SK-N-SH (cell line): Measurements from ENCODE around the gene ITFG1.

Source experiments
- CTCF ChIP-seq: fragments of 200-600 bp; sonication (generic); IDR thresholded peaks from 2 replicates; pipeline ENCODE4 v1.6.1; 2017; ENCODE audit warnings: antibody characterized with exemption, mild to moderate bottlenecking, moderate library complexity
- EZH2phosphoT487 ChIP-seq: fragments of 200-600 bp; sonication (generic); IDR thresholded peaks from 2 replicates; pipeline ENCODE4 v1.6.1; 2017; ENCODE audit warnings: low read depth, mixed run types, mild to moderate bottlenecking, antibody characterized with exemption, moderate library complexity, borderline replicate concordance
- MAX ChIP-seq: IDR thresholded peaks from 2 replicates; pipeline ENCODE4 v1.4.0; 2012; ENCODE audit warnings: low read depth
- NRF1 ChIP-seq: IDR thresholded peaks from 2 replicates; pipeline ENCODE4 v1.6.1; 2012; ENCODE audit warnings: low read depth, mild to moderate bottlenecking, low read length
- PBX3 ChIP-seq: IDR thresholded peaks from 2 replicates; pipeline ENCODE4; 2012
- POLR2AphosphoS5 ChIP-seq: IDR thresholded peaks from 2 replicates; pipeline ENCODE4 v1.6.1; 2012; ENCODE audit warnings: low read depth, low read length
- REST ChIP-seq: IDR thresholded peaks from 2 replicates; pipeline ENCODE4 v1.6.1; 2012; ENCODE audit warnings: mild to moderate bottlenecking, low read depth, low read length, moderate library complexity
- RXRA ChIP-seq: IDR thresholded peaks from 2 replicates; pipeline ENCODE4 v1.4.0; 2012; ENCODE audit warnings: low read depth, mild to moderate bottlenecking, borderline replicate concordance
- SMC3 ChIP-seq: IDR thresholded peaks from 2 replicates; pipeline ENCODE4 v1.6.1; 2012; ENCODE audit warnings: low read depth, low read length, improper control_type of control experiment
- TAF1 ChIP-seq: IDR thresholded peaks from 2 replicates; pipeline ENCODE4 v1.6.1; 2012; ENCODE audit warnings: low read depth, mild to moderate bottlenecking, low read length, moderate library complexity, borderline replicate concordance
- USF2 ChIP-seq: fragments of 150-350 bp; IDR thresholded peaks from 2 replicates; pipeline ENCODE4 v1.6.1; 2017; ENCODE audit warnings: antibody characterized with exemption, low read length, low read depth, borderline replicate concordance

- TF ChIP-seq SMC3 (no peak), REST (no peak), TAF1 (no peak), CTCF (no peak), USF2 (no peak), RXRA (no peak), POLR2AphosphoS5 (no peak), PBX3 (no peak), NRF1 (no peak), EZH2phosphoT487 (no peak), MAX (no peak)
These were observed 320.2 kb downstream of the ITFG1 start for GRCh38 chr16:47140686-47141085.
